H1 (cell line): Measurements from ENCODE around the gene ATXN2. TPM values are rescaled to one million over a fixed set of nuclear protein-coding genes. Genes with fewer than 3 reads are reported as not detected.
A peak's percentile ranks its signal among the peaks of the same experiment; 100 is the strongest.

ENCODE experiments used
- CTCF ChIA-PET: fragments of 300-600 bp; sonication (Branson Sonifier 250); formaldehyde crosslinking; loops from one replicate; lab custom pipeline; 2021; ENCODE audit not compliant: partially characterized antibody; lab: Charles Lee
- POLR2A ChIA-PET: fragments of 300-600 bp; sonication (Branson Sonifier 250); formaldehyde crosslinking; loops from one replicate; lab custom pipeline; 2021; ENCODE audit warnings: inconsistent platforms; ENCODE audit not compliant: partially characterized antibody; lab: Charles Lee
- DNase-seq, 2 experiments: peaks; one replicate each; pipeline versions ENCODE4 v3.0.0 to v3.0.0-alpha.2; 2010 to 2022; ENCODE audit warnings: low spot score in 2 of 2, low read depth in 1 of 2, mixed read lengths in 1 of 2
- FAIRE-seq: peaks from 2 replicates; lab custom pipeline; 2011; peaks lifted over from hg19 to GRCh38; lab: Jason Lieb, UNC
- H2AFZ ChIP-seq: 2 replicates; pipeline ENCODE4 v1.8.1; 2012; ENCODE audit warnings: low read length, inconsistent platforms
- H2AK5ac ChIP-seq: 2 replicates; pipeline ENCODE4 v1.6.1; 2013; ENCODE audit warnings: low read depth, low read length
- H2BK120ac ChIP-seq: replicated peaks from 2 replicates; pipeline ENCODE3; 2013; ENCODE audit warnings: low read depth, low read length, inconsistent platforms
- H2BK12ac ChIP-seq: 2 replicates; pipeline ENCODE4 v1.6.1; 2013; ENCODE audit warnings: low read depth, low read length
- H2BK15ac ChIP-seq: 2 replicates; pipeline ENCODE4 v1.6.1; 2013; ENCODE audit warnings: low read length
- H2BK20ac ChIP-seq: 2 replicates; pipeline ENCODE4 v1.6.1; 2013; ENCODE audit warnings: low read length
- H2BK5ac ChIP-seq: 2 replicates; pipeline ENCODE4 v1.6.1; 2013; ENCODE audit warnings: low read depth, low read length
- H3K14ac ChIP-seq: 2 replicates; pipeline ENCODE4 v1.6.1; 2013; ENCODE audit warnings: inconsistent platforms; ENCODE audit not compliant: insufficient read length
- H3K18ac ChIP-seq: 2 replicates; pipeline ENCODE4 v1.6.1; 2013; ENCODE audit warnings: low read length; ENCODE audit errors: extremely low read depth
- H3K23ac ChIP-seq: 2 replicates; pipeline ENCODE4 v1.6.1; 2013; ENCODE audit warnings: inconsistent platforms; ENCODE audit not compliant: insufficient read length
- H3K23me2 ChIP-seq: 2 replicates; pipeline ENCODE4 v1.6.1; 2013; ENCODE audit warnings: low read depth, low read length
- H3K27ac ChIP-seq: 2 replicates; pipeline ENCODE4 v1.6.1; 2011; ENCODE audit warnings: low read depth, low read length, inconsistent platforms
- H3K27me3 ChIP-seq, 4 experiments: replicated peaks in 1 of 4; 1 replicate in 1 of 4; 2 replicates in 3 of 4; pipeline versions ENCODE4 v1.6.1 to v1.8.1; 2011 to 2013; ENCODE audit warnings: low read length in 3 of 4, mild to moderate bottlenecking in 3 of 4, inconsistent platforms in 2 of 4, mixed read lengths in 2 of 4, moderate library complexity in 1 of 4; ENCODE audit not compliant: control insufficient read depth in 3 of 4, insufficient read depth in 3 of 4; ENCODE audit errors: extremely low read depth in 1 of 4
- H3K36me3 ChIP-seq, 4 experiments: 2 replicates each; pipeline versions ENCODE4 v1.6.1 to v1.8.1; 2011 to 2013; ENCODE audit warnings: mild to moderate bottlenecking in 4 of 4, low read length in 3 of 4, moderate library complexity in 2 of 4, control low read depth in 1 of 4, inconsistent platforms in 1 of 4; ENCODE audit not compliant: insufficient read depth in 4 of 4, control insufficient read depth in 2 of 4
- H3K4ac ChIP-seq: replicated peaks from 2 replicates; pipeline ENCODE3; 2013; ENCODE audit warnings: low read length, low read depth, mixed read lengths, inconsistent platforms; ENCODE audit not compliant: insufficient read length
- H3K4me1 ChIP-seq, 4 experiments: replicated peaks in 1 of 4; 1 replicate in 1 of 4; 2 replicates in 3 of 4; pipeline versions ENCODE4 v1.6.1 to v1.8.1; 2011 to 2013; ENCODE audit warnings: low read length in 3 of 4, inconsistent platforms in 2 of 4, mixed read lengths in 1 of 4; ENCODE audit not compliant: insufficient read depth in 4 of 4, control insufficient read depth in 3 of 4
- H3K4me2 ChIP-seq, 2 experiments: 2 replicates each; pipeline versions ENCODE4 v1.6.1 to v1.8.1; 2011 to 2013; ENCODE audit warnings: low read depth in 2 of 2, low read length in 2 of 2, control low read depth in 1 of 2, inconsistent platforms in 1 of 2, mild to moderate bottlenecking in 1 of 2; ENCODE audit not compliant: insufficient read depth in 1 of 2
- H3K4me3 ChIP-seq, 4 experiments: fragments of 200-600, 300-600 bp in 1 of 4; sonication (generic), shearing (Covaris generic), sonication (Bioruptor Twin) in 1 of 4; 2 replicates each; pipeline versions ENCODE4 v1.5.1 to v1.8.1; 2011 to 2016; ENCODE audit warnings: low read length in 4 of 4, low read depth in 3 of 4, control low read depth in 2 of 4, inconsistent platforms in 2 of 4, mild to moderate bottlenecking in 2 of 4, mixed read lengths in 1 of 4, moderate library complexity in 1 of 4; ENCODE audit not compliant: insufficient read depth in 2 of 4; ENCODE audit errors: extremely low read depth in 1 of 4
- H3K56ac ChIP-seq: replicated peaks from 2 replicates; pipeline ENCODE3; 2013; ENCODE audit warnings: low read depth, mild to moderate bottlenecking, mixed read lengths, low read length, inconsistent platforms; ENCODE audit not compliant: insufficient read length
- H3K79me1 ChIP-seq: 2 replicates; pipeline ENCODE4 v1.6.1; 2013; ENCODE audit warnings: low read depth, low read length, control low read depth
- H3K79me2 ChIP-seq, 2 experiments: 2 replicates each; pipeline versions ENCODE4 v1.6.1 to v1.8.1; 2012 to 2013; ENCODE audit warnings: low read length in 2 of 2, mild to moderate bottlenecking in 2 of 2, inconsistent platforms in 1 of 2; ENCODE audit not compliant: insufficient read depth in 2 of 2, control insufficient read depth in 1 of 2
- H3K9ac ChIP-seq, 4 experiments: replicated peaks in 1 of 4; 1 replicate in 1 of 4; 2 replicates in 3 of 4; pipeline versions ENCODE4 v1.6.1 to v1.8.1; 2011 to 2013; ENCODE audit warnings: low read depth in 3 of 4, low read length in 3 of 4, control low read depth in 2 of 4, mild to moderate bottlenecking in 2 of 4, moderate library complexity in 2 of 4, inconsistent platforms in 1 of 4; ENCODE audit errors: extremely low read depth in 1 of 4
- H3K9me3 ChIP-seq, 2 experiments: 2 replicates each; pipeline versions ENCODE4 v1.6.1 to v1.8.1; 2012 to 2013; ENCODE audit warnings: mild to moderate bottlenecking in 2 of 2, moderate library complexity in 2 of 2, control low read depth in 1 of 2, inconsistent platforms in 1 of 2, low read depth in 1 of 2, low read length in 1 of 2, mixed read lengths in 1 of 2; ENCODE audit not compliant: insufficient read depth in 2 of 2
- H4K20me1 ChIP-seq, 2 experiments: replicated peaks in 1 of 2; 2 replicates each; pipeline versions ENCODE3 to v1.8.1; 2011 to 2013; ENCODE audit warnings: inconsistent platforms in 2 of 2, low read length in 2 of 2, mild to moderate bottlenecking in 1 of 2; ENCODE audit not compliant: insufficient read depth in 2 of 2, control insufficient read depth in 1 of 2
- H4K5ac ChIP-seq: 2 replicates; pipeline ENCODE4 v1.6.1; 2013; ENCODE audit warnings: low read length, low read depth, mixed read lengths, inconsistent platforms; ENCODE audit not compliant: insufficient read length
- H4K8ac ChIP-seq: 2 replicates; pipeline ENCODE4 v1.8.0; 2013; ENCODE audit warnings: mild to moderate bottlenecking, moderate library complexity, low read length, inconsistent platforms; ENCODE audit not compliant: insufficient read depth; ENCODE audit errors: extremely low read depth
- H4K91ac ChIP-seq: replicated peaks from 2 replicates; pipeline ENCODE3; 2013; ENCODE audit warnings: low read length, mixed read lengths, inconsistent platforms; ENCODE audit not compliant: insufficient read length
- CBX8 ChIP-seq: fragments of 300-800, 300-1000 bp; sonication (generic); IDR thresholded peaks from 2 replicates; pipeline ENCODE4 v1.7.1; 2016; ENCODE audit warnings: low read depth, low read length, borderline replicate concordance
- KDM4A ChIP-seq: IDR thresholded peaks from one replicate; pipeline ENCODE4 v1.7.1; 2012; ENCODE audit warnings: low read depth, mild to moderate bottlenecking, moderate library complexity, low read length, inconsistent platforms; ENCODE audit not compliant: severe bottlenecking
- MAFK ChIP-seq: IDR thresholded peaks from 2 replicates; pipeline ENCODE4 v1.6.1; 2012; ENCODE audit warnings: low read depth, mild to moderate bottlenecking, improper control_type of control experiment, low read length
- SAP30 ChIP-seq: fragments of 300-600 bp; sonication (generic); IDR thresholded peaks from 2 replicates; pipeline ENCODE4 v1.7.1; 2012; ENCODE audit warnings: low read length, moderate library complexity, mild to moderate bottlenecking, inconsistent platforms; ENCODE audit not compliant: insufficient read depth, insufficient replicate concordance
- WGBS, 2 experiments: shearing (Covaris generic) in 1 of 2; methylation state at CpG; one replicate each; pipeline versions ENCODE4 v1.1.6 to v1.1.7; 2013 to 2015; ENCODE audit warnings: low lambda C conversion rate in 2 of 2, mixed read lengths in 2 of 2, inconsistent platforms in 1 of 2, low coverage in 1 of 2, missing lambda C conversion rate in 1 of 2; ENCODE audit not compliant: insufficient replicate concordance in 2 of 2, insufficient coverage in 1 of 2, insufficient read length in 1 of 2; ENCODE audit errors: extremely low coverage in 1 of 2, missing lambda C conversion rate in 1 of 2; 5-methylcytosine and 5-hydroxymethylcytosine counted together
- polyA plus RNA-seq, 7 experiments: library from polyadenylated mRNA; depleted of rRNA in 3 of 7; stranded (reverse) in 5 of 7; unstranded in 2 of 7; fragments of >200 nt in 5 of 7; fragments of 200-250 nt in 2 of 7; gene quantifications; 1 replicate in 5 of 7; 2 replicates in 1 of 7; 4 replicates in 1 of 7; pipeline versions ENCODE4 v1.2.1 to v1.2.3, GENCODE V29; 2011 to 2013; ENCODE audit warnings: missing spikeins in 2 of 7, mixed read lengths in 2 of 7
- total RNA-seq: library from RNA; stranded (reverse); fragmentation: NEBNext Ultra II Directional; extraction: Animal tissue kit (Norgen Biotek cat#: 25700); gene quantifications from 2 replicates; pipeline ENCODE4 v1.2.1, GENCODE V29; 2021
- TF ChIP-seq, protein P1 (sequence below): IDR thresholded peaks from 2 replicates; pipeline ENCODE4 v1.6.1; 2012; ENCODE audit warnings: inconsistent platforms

ATXN2 gene
- total and polyA plus RNA-seq, 2 of the 8 experiments (the other 6 are each of a cell fraction or from before 2014, with no cell fraction given): 46.6 to 80.7 TPM

GRCh38 chr12:111434049-111434448 is 165.1 kb downstream of the ATXN2 start:
- no peak overlapping the region for H3K4ac ChIP-seq
- no peaks in the 10 kb centered on the region for H3K9me3 ChIP-seq
- no peak overlapping the region for H3K27ac ChIP-seq
- H2BK120ac ChIP-seq: no peak overlapping the region
- FAIRE-seq (no peak), DNase-seq (no peak)
- no peak overlapping the region for H3K23ac ChIP-seq
- H4K8ac ChIP-seq: no peak overlapping the region
- H3K23me2 ChIP-seq: no peaks in the 10 kb centered on the region
- no peak overlapping the region for H2BK20ac ChIP-seq
- no peak overlapping the region for H2AK5ac ChIP-seq
- peaks cover 11% of the 10 kb centered on the region for H3K79me1 ChIP-seq
- no peak overlapping the region for H4K5ac ChIP-seq
- peaks cover 4 to 52% (median 37%) of the 10 kb centered on the region in 4 experiments for H3K4me1 ChIP-seq
- peak overlapping the region in 1 of 2 experiments; percentile 10; a peak in 1 of 4 replicates for H3K4me2 ChIP-seq
- ChIA-PET CTCF (interaction anchor here (0.8 to 31.7 kb wide), 8 partner anchors 9 to 31 kb away, joined by 3 to 838 read pairs (median 8); partner anchors contain the start of gene SH2B3), POLR2A (interaction anchor here (1.1 to 3.2 kb wide), 4 partner anchors 9 to 30 kb away, joined by 3 to 26 read pairs (median 10); no protein-coding TSS in a partner anchor)
- H3K18ac ChIP-seq: no peak overlapping the region; the same call in 1 of the 2 replicates
- peaks cover 3 to 79% of the 10 kb centered on the region in 2 experiments; a peak in 3 of 4 replicates for H3K79me2 ChIP-seq
- WGBS, 2 experiments: 89% methylated on average over 3 of the region's 3 CpGs; no CpG with 5 or more reads in 1 of the 2 experiments
- no peak overlapping the region for H2AFZ ChIP-seq
- no peaks in the 10 kb centered on the region for H3K27me3 ChIP-seq
- no peak overlapping the region for H3K14ac ChIP-seq
- no peak overlapping the region for H3K56ac ChIP-seq
- H2BK15ac ChIP-seq: no peak overlapping the region; the same call in 1 of the 2 replicates
- H2BK5ac ChIP-seq: no peak overlapping the region
- H2BK12ac ChIP-seq: 0 out of 2 replicates have a peak overlapping the region, but pooled peaks have one; percentile 30
- no peak overlapping the region for H4K91ac ChIP-seq
- peak overlapping the region in 1 of 4 experiments; percentile 36; a peak in 2 of 7 replicates for H3K9ac ChIP-seq
- H3K4me3 ChIP-seq: no peak overlapping the region
- H4K20me1 ChIP-seq: peaks cover 19 to 27% of the 10 kb centered on the region in 2 experiments
- no peaks in the 10 kb centered on the region for H3K36me3 ChIP-seq
- TF ChIP-seq KDM4A (no peak), CBX8 (no peak), SAP30 (no peak), MAFK (no peak)
- TF ChIP-seq, protein P1, sequence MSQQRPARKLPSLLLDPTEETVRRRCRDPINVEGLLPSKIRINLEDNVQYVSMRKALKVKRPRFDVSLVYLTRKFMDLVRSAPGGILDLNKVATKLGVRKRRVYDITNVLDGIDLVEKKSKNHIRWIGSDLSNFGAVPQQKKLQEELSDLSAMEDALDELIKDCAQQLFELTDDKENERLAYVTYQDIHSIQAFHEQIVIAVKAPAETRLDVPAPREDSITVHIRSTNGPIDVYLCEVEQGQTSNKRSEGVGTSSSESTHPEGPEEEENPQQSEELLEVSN: no peak
